Measurements from ENCODE around the gene KLHL17.

DNA sequence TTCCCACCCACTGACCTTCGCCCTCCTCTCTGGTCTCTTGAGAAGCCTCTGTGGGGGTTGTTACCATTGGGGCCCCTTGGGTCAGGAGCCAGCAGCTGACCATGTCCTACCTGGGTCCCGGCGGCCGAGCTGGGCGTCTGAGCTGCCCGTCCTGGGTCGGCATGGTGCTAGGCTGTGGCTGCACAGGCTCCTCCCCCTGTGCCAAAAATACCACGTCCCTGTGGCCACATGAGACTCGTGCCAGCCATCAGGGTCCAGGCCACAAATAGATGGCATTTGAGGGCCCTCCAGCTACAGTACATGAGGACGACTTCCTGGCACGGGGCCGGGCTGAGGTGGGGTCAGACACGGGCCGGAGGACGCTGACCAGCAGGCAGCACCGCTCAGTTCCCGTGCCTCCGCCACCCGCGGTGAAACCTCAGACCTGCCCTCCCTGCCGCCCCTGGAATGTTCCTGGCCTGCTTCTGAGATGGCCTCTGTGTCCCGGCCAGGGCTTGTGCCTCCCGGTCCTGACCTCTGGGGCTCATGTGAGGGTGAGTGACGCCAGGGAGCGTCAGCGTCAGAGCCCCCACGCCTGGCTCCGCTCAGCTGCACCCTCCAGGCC is 21.7 kb downstream of the KLHL17 start, which contains the start of gene PERM1:
- TF ChIP-seq, protein P1, sequence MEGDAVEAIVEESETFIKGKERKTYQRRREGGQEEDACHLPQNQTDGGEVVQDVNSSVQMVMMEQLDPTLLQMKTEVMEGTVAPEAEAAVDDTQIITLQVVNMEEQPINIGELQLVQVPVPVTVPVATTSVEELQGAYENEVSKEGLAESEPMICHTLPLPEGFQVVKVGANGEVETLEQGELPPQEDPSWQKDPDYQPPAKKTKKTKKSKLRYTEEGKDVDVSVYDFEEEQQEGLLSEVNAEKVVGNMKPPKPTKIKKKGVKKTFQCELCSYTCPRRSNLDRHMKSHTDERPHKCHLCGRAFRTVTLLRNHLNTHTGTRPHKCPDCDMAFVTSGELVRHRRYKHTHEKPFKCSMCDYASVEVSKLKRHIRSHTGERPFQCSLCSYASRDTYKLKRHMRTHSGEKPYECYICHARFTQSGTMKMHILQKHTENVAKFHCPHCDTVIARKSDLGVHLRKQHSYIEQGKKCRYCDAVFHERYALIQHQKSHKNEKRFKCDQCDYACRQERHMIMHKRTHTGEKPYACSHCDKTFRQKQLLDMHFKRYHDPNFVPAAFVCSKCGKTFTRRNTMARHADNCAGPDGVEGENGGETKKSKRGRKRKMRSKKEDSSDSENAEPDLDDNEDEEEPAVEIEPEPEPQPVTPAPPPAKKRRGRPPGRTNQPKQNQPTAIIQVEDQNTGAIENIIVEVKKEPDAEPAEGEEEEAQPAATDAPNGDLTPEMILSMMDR (IDR thresholded peaks at IDR 0.05 in 2 of 3, conservative IDR thresholded peaks at IDR 0.05 in 1 of 3; ENCODE audit: insufficient read depth in 2 of 3, low read depth in 1 of 3, low read length in 3 of 3): no peak
- TF ChIP-seq SMC3 (conservative IDR thresholded peaks at IDR 0.05; ENCODE audit: insufficient read depth, low read depth, low read length) (no peak), RBM14 (IDR thresholded peaks at IDR 0.05; ENCODE audit: borderline replicate concordance, insufficient read depth, low read depth, low read length) (no peak), NR4A1 (CRISPR knock-in tag; IDR thresholded peaks at IDR 0.05) (no peak), NR4A1 (tag; IDR thresholded peaks at IDR 0.05) (no peak), POLR2AphosphoS5 (IDR thresholded peaks at IDR 0.05; ENCODE audit: control insufficient read depth, insufficient read depth, low read depth, low read length) (no peak), KLF13 (tag; IDR thresholded peaks at IDR 0.05; ENCODE audit: borderline replicate concordance, low read depth) (no peak), ZNF24 (IDR thresholded peaks at IDR 0.05) (no peak), ZNF124 (CRISPR knock-in tag; IDR thresholded peaks at IDR 0.05) (no peak), EWSR1 (IDR thresholded peaks at IDR 0.05; ENCODE audit: borderline replicate concordance, low read depth, partially characterized antibody) (no peak), POLR2A (conservative IDR thresholded peaks at IDR 0.05) (no peak), MTF1 (CRISPR knock-in tag; IDR thresholded peaks at IDR 0.05; ENCODE audit: borderline replicate concordance) (no peak), ZBTB8A (IDR thresholded peaks at IDR 0.05; ENCODE audit: partially characterized antibody) (no peak), HDAC2 (IDR thresholded peaks at IDR 0.05) (no peak)
- TF ChIP-seq, protein P2, sequence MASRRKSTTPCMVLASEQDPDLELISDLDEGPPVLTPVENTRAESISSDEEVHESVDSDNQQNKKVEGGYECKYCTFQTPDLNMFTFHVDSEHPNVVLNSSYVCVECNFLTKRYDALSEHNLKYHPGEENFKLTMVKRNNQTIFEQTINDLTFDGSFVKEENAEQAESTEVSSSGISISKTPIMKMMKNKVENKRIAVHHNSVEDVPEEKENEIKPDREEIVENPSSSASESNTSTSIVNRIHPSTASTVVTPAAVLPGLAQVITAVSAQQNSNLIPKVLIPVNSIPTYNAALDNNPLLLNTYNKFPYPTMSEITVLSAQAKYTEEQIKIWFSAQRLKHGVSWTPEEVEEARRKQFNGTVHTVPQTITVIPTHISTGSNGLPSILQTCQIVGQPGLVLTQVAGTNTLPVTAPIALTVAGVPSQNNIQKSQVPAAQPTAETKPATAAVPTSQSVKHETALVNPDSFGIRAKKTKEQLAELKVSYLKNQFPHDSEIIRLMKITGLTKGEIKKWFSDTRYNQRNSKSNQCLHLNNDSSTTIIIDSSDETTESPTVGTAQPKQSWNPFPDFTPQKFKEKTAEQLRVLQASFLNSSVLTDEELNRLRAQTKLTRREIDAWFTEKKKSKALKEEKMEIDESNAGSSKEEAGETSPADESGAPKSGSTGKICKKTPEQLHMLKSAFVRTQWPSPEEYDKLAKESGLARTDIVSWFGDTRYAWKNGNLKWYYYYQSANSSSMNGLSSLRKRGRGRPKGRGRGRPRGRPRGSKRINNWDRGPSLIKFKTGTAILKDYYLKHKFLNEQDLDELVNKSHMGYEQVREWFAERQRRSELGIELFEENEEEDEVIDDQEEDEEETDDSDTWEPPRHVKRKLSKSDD (conservative IDR thresholded peaks at IDR 0.05; ENCODE audit: low read length): no peak
